HG03457 (cell line): ENCODE measurements around the gene ATP2B1.
"Not testable (repeated sequence)": the region's sequence is repeated elsewhere in the genome, so short reads cannot be mapped to it uniquely, and the experiment has no call there.

Source experiments
- ATAC-seq: cut with Tn5 transposase; IDR thresholded peaks from one replicate; pipeline ENCODE4 v1.9.1; 2021; ENCODE audit warnings: moderate number of reproducible peaks; ENCODE audit not compliant: unreplicated experiment

Gene ATP2B1

DNA sequence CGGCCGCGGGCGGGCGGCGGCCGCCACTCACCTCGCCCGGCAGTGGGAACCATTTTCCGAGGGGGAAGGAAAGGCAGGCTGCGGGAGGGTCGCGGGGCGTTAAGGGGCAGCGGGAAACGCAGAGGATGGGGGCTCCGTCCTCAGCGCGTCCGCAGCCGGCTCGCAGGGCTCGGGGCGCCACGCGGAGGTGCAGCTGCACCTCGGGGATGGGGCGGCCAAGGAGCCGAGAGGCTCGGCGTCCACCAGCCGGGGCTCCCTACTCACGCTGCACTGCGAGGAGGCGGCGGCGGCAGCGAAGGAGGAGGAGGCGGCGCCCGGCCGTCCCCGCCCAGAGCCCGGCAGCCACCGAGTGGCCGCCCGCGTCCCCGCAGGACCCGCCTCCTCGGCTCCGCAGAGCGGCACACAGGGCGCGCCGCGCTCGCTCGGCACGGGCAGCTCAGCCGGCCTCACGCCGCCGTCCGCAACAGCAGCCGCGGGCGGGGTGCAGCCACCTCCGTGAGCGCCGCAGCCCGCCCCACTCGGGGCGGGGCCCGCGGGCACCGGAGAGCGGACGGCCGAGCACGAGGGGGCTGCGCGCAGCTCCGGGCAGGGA is at the start of gene ATP2B1:
TSS of gene ATP2B1 (minus strand) at position 274 of the 592 bp plus-strand sequence. CDS start 52,952 bp downstream, outside the sequence.
- peak; percentile 47 for ATAC-seq

DNA sequence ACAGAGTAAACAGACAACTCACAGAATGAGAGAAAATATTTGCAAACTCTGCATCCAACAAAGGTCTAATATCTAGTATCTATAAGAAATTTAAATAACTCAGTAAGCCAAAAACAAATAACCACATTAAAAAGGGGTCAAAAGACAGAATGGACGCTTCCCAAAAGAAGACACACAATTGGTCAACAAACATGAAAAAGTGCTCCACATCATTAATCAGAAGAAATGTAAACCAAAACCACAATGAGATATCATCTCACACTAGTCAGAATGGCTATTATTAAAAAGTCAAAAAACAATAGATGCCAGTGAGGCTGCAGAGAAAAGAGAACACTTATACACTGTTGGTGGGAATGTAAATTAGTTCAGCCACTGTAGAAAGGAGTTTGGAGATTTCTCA is 49.3 kb upstream of the ATP2B1 start:
- ATAC-seq: not testable (repeated sequence)

DNA sequence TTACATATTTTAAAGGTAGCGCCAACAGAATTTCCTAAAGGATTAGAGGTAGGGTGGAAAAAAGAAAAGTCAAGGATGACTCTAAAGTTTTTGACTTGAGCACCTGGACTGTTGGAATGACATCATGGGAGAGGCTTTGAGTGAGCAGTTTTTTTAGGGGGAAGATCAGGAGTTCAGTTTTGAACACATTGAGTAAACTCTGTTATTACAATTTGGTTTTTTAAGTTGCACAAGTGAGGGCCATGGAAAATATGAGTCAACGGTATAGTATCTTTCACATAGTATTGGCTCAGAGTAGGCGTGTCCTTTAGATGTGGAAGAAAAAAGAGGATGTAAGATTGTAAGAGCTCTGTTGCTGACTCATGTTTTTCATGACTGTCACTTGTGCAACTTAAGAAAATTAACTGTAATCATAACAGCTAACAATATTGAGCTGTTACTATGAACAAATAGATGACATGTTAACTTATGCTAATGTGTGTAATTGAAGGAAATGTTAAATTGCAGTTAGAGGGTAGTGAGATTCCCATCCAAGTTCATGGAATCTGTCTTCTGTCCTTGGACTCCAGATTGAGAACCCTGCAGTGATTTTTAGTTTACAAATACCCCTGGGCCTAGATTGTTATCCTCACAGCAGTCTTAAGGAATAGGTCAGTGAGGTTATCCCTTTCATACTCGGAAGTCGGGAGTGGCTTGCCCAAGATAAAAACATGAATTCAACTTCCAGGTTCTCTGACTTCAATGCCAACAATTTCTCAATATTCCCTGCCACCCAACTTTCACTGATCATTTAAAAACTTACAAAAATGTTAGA is 48.2 kb upstream of the ATP2B1 start:
- ATAC-seq: peak; percentile 91

DNA sequence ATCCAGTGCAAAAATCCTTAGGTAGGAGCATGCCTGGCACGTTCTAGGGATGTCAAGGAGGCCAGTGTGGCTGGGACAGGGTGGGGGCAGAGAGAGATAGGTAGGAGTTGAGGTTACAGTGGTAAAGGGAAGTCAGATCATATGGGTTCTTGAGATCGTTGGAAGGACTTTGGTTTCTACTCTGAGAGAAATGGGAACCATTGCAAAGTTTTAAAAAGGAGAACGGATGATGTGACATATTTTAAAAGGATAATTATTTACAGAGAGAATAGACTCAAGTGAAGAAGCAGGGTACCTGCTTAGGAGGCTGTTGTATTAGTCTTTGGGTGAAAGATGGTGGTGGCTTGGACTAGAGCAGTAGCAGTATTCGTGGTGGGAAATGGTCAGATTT is 47.6 kb upstream of the ATP2B1 start:
- ATAC-seq: peak; percentile 8

DNA sequence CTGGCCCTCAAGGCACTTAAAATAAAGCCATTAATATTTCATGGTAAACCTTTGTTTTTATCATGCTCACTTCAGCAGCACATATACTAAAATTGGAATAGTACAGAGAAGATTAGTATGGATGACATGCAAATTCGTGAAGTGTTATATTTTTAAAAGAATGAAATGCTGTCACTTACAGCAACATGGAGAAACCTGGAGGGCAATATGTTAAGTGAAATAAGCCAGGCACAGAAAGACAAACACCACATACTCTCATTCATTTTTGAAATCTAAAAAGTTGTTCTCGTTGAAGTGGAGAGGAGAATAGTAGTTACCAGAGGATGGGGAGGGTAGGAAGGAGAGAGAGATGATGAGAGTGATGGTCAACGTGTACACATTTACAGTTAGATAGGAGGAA is 45.4 kb upstream of the ATP2B1 start:
- no peak for ATAC-seq

DNA sequence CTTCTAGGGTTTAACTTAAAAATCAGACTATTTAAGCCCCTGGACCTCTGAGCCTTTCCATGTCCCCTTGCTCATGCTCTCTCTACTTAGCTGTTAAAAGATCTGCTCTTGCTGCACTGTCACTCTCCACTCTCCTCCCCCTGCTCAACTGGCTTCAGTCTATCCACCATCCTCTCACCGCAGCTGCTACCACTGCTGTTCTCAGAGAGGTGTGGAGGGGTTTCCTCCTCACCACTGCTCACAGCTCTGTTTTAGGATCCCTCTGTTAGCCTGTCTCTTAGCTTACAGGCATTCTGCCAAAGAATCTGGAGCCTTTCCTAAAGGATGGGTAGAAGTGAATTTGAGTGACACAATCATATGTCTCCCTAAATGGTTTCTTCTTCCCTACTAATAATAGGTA is 43.7 kb upstream of the ATP2B1 start:
- no peak for ATAC-seq

DNA sequence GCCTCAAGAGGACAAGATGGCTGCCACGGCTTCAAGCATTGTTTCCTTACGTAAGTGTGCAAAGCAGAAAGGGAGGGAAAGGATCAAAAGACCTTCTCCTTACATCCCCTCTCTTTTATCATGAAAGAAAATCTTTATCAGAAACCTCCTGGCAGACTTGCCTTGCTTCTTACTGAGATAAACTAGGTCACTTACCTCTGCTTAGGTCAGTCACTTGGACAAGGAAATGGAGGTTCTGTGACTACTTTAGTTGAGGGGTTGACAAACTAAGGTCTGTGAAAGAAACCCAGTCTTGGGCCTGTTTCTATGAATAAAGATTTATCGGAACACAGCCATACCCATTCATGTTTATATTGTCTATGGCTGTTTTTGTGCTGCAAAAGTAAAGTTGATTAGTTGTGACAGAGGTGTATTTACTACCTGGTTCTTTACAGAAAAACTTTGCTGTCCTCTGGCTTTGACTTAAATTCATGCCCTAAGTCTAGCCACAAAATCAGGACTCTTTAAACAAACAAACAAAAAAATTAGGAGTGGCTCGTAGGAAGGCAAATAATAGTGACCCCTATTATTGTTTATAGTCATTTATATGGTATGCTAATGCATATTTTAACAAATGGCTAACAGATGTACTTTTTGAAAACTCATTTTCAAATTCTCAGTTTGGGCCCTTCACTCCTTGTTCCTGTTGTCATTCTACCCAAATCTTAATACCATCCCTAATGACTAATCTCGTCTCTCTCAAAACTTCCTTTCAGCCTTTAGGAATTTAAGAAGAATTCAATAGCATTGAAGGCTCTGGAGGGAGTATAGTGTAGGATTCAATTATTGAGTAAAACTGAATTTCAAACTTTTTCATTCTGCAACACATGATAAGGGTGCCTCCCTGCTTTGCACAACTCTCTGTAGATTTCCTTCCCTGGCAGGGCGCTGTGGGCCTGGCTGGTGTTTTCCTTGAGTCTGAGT is 42.0 kb upstream of the ATP2B1 start:
- no peak for ATAC-seq

DNA sequence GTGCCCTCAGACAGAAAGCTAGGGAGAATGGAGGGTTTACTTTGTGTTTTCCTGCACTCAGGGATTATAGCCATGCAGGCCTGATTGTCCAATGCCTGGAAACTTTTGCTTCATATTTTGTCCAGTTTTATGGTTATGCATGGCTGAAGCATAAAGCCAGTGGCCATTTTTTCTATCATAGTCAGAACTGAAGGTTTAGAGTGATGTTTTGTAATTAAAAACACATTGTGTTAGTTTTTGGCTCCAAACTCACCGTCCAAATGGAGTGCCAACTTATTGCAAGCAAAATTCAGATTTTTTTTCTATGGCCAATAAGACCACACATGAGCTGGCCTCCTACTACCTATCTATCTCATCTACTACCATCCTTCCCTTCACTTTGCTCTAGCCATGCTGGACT is 40.2 kb upstream of the ATP2B1 start:
- ATAC-seq: no peak

DNA sequence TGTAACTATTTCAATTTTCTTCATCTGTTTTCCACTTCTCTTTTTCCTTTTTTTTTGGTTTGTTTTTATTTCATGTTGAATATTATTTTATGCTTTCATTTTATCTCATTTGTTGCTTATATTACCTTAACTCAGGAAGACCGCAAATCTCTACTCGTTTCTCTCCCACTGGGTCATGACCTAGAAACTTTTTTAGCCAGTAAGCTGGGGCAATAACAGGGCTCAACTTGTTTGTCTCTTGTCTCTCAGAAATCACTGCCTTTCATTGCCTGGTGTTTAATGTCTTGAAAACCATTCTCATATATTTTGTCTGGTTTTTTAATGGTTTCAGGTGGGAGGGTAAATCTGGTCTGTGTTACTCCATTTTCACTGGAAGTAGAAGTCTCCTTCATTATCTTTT is 36.6 kb upstream of the ATP2B1 start:
- ATAC-seq: no peak

DNA sequence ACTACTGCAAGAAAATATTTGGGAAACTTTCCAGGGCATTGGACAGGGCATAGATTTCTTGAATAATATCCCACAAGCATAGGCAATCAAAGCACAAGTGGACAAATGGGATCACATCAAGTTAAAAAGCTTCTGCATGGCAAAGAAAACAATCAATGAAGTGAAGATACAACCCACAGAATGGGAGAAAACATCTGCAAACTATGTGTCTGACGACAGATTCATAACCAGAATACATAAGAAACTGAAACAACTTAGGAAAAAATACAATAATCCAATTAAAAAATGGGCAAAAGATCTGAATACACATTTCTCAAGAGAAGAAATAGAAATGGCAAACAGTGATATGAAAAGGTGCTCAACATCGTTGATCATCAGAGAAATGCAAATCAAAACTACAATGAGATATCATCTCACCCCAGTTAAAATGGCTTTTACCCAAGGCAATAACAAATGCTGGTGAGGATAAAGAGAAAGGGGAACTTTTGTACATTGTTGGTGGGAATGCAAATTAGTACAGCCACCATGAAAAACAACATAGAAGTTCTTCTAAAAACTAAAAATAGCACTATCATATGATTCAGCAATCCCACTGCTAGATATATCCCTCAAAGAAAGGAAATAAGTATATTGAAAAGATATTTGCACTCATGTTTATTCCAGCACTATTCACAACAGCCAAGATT is 33.8 kb upstream of the ATP2B1 start:
- ATAC-seq: no peak

DNA sequence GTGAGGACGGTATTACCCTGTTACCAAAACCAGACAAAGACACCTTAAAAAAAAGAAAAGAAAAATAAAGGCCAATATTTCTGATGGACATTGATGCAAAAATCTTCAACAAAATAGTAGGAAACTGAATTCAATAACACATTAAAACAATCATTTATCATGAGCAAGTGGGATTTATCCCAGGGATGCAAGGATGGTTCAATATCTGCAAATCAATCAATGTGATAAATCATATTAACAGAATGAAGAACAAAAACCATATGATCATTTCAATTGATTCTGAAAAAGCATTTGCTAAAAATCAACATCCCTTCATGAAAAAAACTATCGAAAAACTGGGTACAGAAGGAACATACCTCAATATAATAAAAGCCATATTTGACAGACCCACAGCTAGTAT is 32.3 kb upstream of the ATP2B1 start:
- no peak for ATAC-seq

DNA sequence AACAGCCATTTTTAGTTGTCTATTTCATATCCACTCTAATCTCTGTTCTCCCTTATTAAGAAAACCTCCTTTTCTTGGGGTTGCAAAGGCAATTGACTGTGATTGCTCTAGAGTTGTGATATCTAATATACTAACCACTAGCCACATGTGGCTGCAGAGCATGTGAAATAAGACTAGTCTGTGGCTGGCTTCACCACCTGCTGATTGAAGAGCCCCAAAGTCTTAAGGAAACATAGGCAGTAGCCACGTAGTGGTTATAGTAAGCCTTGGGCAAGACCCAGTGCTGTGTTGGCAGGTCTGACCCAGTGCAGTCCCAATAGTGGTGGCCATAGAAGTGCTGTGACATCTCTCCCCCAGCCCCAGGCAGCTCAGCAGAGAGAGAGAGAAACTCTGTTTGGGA is 28.4 kb upstream of the ATP2B1 start:
- ATAC-seq: no peak

DNA sequence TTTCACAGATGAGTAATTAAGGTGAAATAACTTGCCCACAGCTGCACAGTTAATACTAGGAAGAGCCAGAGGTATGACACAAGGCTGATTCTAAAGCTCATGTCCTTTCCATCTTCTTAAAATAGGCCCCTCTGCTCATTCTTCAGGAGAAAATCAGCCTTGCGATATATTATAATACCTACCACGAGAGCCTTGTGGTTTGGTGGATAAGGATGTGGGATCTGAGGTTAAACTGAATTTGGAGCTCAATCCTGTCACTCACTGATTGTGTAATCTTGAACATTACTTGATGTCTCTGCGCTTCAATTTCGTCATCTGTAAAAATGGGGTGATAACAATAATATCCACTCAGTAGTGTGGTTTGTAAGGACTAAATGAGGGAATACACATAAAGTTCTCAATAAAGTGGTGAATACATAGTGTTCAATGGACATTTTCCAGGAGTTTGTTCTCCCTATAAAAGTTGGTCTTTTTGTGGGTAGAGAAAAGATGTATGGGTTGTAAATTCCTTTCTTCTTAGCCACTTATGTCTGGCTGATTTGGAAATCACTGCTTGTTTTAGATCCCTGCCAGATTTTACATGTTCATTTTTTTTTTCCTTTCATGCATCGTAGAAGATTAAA is 25.1 kb upstream of the ATP2B1 start:
- ATAC-seq: no peak

DNA sequence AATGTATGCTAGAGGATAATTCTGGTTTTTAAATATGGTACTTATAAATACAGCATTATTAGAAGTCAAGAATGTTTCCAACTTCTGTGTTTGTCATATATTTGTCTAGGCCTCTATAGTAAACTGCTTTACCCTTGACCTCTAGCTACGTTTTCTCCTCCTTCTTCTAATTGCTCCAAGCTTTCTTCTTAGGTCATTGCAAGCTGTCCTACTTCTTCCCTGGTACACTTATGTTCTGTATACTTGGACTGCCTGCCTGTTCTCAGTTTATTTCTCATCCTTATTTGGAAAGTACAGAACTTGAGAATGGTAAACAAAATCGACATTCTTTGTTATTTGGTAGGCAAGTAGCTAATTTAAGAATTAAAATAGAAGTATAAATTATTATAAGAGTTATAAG is 23.9 kb upstream of the ATP2B1 start:
- no peak for ATAC-seq

DNA sequence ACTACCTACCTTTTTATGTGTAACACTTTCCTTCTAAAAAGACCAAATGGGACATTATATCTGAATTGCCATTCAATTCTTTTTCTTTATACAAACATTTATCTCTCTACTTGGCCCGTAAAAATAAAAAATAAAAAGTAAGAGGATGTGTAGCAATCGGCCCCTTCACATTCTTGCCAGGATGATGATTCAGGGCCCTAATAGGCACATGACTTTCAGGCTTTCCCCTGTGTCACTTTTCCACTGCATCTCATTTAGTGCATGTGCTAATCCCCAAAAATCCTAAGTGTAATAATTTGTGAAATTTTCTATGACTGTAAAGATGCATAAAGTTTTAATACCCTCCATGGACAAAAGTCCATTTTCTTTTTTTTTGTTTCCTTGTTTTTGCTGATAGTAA is 23.0 kb upstream of the ATP2B1 start:
- ATAC-seq: no peak

DNA sequence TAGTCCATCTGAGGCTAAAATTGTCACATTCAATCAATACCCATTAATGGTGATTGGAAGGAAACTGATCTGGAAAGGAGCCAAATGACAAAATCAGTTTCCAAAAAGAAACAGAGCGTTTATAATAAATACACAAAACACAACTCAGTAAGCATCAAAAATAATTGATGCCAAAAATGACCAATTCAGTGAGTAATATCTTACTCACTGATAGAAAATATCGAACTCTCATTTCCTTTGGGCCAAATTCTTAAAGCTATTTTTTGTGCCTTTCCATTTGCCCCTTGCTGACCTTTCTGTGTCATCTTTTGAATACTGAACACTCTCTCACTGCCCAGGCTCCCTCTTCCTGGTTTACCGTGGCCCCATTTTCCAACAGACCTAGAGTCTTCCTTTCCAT is 22.5 kb upstream of the ATP2B1 start:
- ATAC-seq: no peak

DNA sequence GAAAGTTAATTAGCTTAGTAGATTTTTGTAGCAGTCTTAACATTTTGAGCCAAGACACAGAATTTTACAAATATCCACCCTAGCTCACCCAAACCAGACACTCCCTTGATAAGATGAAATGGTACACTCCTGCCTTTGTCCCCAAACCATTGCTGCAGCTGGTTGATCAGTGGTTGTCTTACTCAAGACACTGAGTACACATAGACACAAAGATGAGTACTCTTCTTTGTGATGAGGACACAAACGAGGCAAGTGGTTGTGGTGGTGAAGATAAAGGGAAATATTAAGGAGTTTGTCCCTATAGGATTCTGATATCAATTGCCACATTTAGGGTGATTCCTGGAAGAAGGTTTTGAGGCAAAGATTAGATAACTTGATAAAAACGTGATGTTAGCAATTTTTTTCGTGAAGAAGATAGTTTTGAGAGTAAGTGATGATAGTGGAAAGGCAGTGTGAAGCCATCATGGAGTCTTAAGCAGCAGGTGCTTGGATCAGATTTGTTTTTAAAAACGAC is 21.4 kb upstream of the ATP2B1 start:
- no peak for ATAC-seq

DNA sequence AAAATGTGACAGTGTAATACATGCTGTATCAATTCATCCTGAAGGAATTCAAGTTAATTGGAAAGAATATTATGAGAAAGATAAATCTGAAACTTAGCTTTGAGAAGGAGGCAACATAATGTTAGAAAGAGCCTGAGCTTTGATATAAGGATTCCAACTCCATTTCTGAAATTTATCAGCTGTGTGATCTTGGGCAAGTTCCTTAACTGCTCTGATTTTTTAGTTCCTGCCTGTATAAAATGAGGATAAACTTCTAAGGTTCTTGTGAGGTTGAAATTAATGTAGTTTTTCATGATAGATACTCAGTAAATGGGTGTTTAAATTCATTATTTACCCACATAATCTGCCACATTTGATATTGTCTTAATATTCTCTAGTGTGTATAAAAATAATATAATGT is 14.6 kb upstream of the ATP2B1 start:
- no peak for ATAC-seq

DNA sequence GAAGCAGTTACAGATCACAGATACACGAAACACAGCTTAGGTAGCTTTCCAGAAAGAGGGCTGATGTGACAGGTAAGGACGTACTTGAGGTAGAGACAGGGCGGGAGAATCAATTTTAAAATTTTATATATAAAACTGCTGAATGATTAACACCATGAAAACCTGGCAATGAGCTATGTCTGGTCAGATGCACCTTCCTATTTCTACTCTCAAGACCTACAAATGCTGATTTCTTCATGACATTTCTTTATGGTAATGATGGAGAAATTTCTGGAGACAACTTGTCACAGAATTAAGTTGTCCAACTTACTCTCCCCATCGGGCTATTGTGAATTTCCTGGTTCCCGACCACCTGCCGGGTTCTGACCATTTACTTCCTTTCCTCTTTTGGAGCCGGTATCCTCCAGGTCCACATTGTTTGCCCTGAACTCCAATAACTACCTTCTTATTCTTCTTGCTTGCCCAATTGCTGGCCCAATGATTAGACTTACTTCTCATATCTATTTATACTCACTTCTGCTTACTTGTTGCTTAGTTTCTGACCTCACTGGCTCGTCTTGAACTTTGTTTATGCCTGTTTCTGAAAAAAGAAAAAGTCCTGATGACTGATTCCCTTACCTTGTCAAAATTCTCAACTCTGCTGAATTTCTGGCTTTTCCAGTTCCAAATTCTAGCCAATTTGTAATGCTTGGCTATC is 12.8 kb upstream of the ATP2B1 start:
- ATAC-seq: peak; percentile 56
